SU-DHL-6 (cell line): ENCODE measurements around the gene KCNK18.

Source experiments
- CTCF ChIP-seq: fragments of 200-600 bp; sonication (generic); IDR thresholded peaks from one replicate; pipeline ENCODE4 v1.5.1; 2017; ENCODE audit warnings: antibody characterized with exemption, mild to moderate bottlenecking, low read length, moderate library complexity; ENCODE audit not compliant: insufficient read depth, poor library complexity, severe bottlenecking
- EZH2phosphoT487 ChIP-seq: fragments of 200-600 bp; sonication (generic), shearing (Covaris generic); conservative IDR thresholded peaks from 2 replicates; pipeline ENCODE4 v1.6.1; 2018; ENCODE audit warnings: mild to moderate bottlenecking, antibody characterized with exemption, low read length, moderate library complexity, mixed read lengths

DNA sequence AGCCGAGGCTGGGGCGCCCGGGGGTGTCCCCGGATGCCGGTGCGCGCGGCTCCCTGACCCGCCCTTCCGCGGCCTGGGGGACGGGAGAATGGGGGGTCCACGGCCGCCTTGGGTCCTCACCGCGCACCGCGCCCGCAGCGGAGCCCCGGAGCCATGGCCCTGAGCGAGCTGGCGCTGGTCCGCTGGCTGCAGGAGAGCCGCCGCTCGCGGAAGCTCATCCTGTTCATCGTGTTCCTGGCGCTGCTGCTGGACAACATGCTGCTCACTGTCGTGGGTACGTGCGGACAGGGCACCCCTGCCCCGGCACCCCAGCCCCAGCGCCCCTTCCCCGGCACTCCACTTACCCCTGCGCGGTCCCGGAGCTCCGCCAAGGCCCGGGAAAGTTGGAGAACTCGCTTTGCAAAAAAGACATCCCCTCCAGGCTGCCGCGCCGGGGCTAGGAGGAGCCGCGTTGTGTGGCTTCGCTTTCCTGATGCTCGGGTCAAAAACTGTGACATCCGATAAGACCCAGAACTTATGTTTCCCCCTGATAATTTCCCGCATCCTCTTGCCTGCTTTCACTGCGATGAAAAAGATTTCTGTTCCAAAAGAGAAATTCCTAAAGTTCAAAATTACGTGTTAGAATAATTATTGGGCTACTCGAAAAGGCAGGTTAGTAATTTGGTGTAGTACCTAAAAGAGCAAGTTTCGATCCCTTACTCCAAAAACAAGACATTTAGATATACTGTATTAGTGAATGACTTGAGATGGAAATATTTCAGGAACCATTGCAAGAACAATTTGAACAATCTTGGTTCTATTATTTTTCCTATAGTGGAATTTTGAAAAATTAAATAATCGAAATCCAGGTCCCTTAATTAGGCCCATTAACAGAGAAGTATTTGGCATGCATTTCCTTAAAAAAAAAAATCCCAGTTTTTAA, 44.5 kb downstream of the KCNK18 start:
- TF ChIP-seq EZH2phosphoT487 (no peak), CTCF (no peak)
